Sigmoid colon (tissue), 7 donors: ENCODE measurements around the gene C19orf73. TPM values are rescaled to one million over a fixed set of nuclear protein-coding genes. Genes with fewer than 3 reads are reported as not detected.
A peak's percentile ranks its signal among the peaks of the same experiment; 100 is the strongest.
"Not testable (repeated sequence)": the region's sequence is repeated elsewhere in the genome, so short reads cannot be mapped to it uniquely, and the experiment has no call there.

ENCODE experiments used
- DNase-seq: peaks from one replicate; pipeline ENCODE4 v3.0.0-alpha.2; 2019
- H3K27ac ChIP-seq, 4 donors: fragments of 200-600 bp; sonication (generic); one replicate each; pipeline ENCODE4 v1.5.1; 2016 to 2019; ENCODE audit warnings: mild to moderate bottlenecking in 1 of 4
- H3K27me3 ChIP-seq, 3 donors: fragments of 200-600 bp; sonication (generic); one replicate each; pipeline ENCODE4 v1.5.1; 2019; ENCODE audit warnings: mild to moderate bottlenecking in 1 of 3
- H3K36me3 ChIP-seq, 4 donors: fragments of 200-600 bp; sonication (generic); one replicate each; pipeline ENCODE4 v1.5.1; 2016 to 2019
- H3K4me1 ChIP-seq, 4 donors: fragments of 200-600 bp; sonication (generic); one replicate each; pipeline ENCODE4 v1.5.1; 2017 to 2019
- H3K4me3 ChIP-seq, 4 donors: fragments of 200-600 bp; sonication (generic); one replicate each; pipeline ENCODE4 v1.5.1; 2017 to 2019; ENCODE audit warnings: mild to moderate bottlenecking in 2 of 4, moderate library complexity in 1 of 4
- H3K9me3 ChIP-seq, 4 donors: fragments of 200-600 bp in 3 of 4; sonication (generic) in 3 of 4; one replicate each; pipeline versions ENCODE4 v1.5.1 to v1.6.1; 2013 to 2019
- EP300 ChIP-seq, 4 donors: sonication (generic); formaldehyde crosslinking; IDR thresholded peaks; one replicate each; pipeline ENCODE4 v1.6.1; 2017; ENCODE audit warnings: antibody characterized with exemption in 4 of 4
- POLR2A ChIP-seq, 2 donors: fragments of 450-650 bp; IDR thresholded peaks; one replicate each; pipeline ENCODE4 v1.6.1; 2016; ENCODE audit warnings: antibody characterized with exemption in 2 of 2, mild to moderate bottlenecking in 2 of 2, moderate library complexity in 2 of 2
- POLR2AphosphoS5 ChIP-seq, 4 donors: sonication (generic); formaldehyde crosslinking; IDR thresholded peaks; one replicate each; pipeline ENCODE4 v1.6.1; 2017; ENCODE audit warnings: antibody characterized with exemption in 4 of 4
- WGBS, 2 donors: extraction: QIAGEN DNeasy Blood & Tissue Kit; methylation state at CpG; one replicate each; pipeline ENCODE4 v1.1.7; 2013; 5-methylcytosine and 5-hydroxymethylcytosine counted together
- intact Hi-C: fragments of 100-400 bp; cut with DNase I; formaldehyde crosslinking; loops from one replicate; pipeline ENCODE4 v1.15.1; 2023
- polyA plus RNA-seq, 3 donors: library from polyadenylated mRNA; stranded (reverse); fragments of 200-250 nt; gene quantifications; one replicate each; pipeline ENCODE4 v1.2.3, GENCODE V29; 2013
- total RNA-seq, 4 donors: library from RNA; depleted of rRNA; stranded (reverse); fragments of >200 nt; gene quantifications; one replicate each; pipeline ENCODE4 v1.1.0, GENCODE V29; 2016
- TF ChIP-seq, protein P1 (sequence below), 4 experiments: fragments of 450-650 bp in 3 of 4; fragments of 200-600 bp in 1 of 4; IDR thresholded peaks; one replicate each; pipeline ENCODE4 v1.5.1; 2016 to 2019; ENCODE audit warnings: antibody characterized with exemption in 4 of 4, mild to moderate bottlenecking in 3 of 4, moderate library complexity in 2 of 4
- donor health status: healthy with polysubstance abuse.
- donor health status: Bipolar disorder and iron deficiency.
- donor health status: healthy.

C19orf73 gene
- total and polyA plus RNA-seq, 7 donors = 1.6 to 5.1 (median 2.3) TPM; not detected in 1

GRCh38 chr19:49080392-49080791, 38.6 kb downstream of the C19orf73 start:
- Histone ChIP-seq H3K36me3 (no peaks in the 10 kb centered on the region), H3K27me3 (no peaks in the 10 kb centered on the region), H3K27ac (no peak overlapping the region), H3K4me1 (peaks cover 0 to 6% (median 5%) of the 10 kb centered on the region in 4 donors), H3K9me3 (no peaks in the 10 kb centered on the region), H3K4me3 (no peak overlapping the region)
- TF ChIP-seq, protein P1, sequence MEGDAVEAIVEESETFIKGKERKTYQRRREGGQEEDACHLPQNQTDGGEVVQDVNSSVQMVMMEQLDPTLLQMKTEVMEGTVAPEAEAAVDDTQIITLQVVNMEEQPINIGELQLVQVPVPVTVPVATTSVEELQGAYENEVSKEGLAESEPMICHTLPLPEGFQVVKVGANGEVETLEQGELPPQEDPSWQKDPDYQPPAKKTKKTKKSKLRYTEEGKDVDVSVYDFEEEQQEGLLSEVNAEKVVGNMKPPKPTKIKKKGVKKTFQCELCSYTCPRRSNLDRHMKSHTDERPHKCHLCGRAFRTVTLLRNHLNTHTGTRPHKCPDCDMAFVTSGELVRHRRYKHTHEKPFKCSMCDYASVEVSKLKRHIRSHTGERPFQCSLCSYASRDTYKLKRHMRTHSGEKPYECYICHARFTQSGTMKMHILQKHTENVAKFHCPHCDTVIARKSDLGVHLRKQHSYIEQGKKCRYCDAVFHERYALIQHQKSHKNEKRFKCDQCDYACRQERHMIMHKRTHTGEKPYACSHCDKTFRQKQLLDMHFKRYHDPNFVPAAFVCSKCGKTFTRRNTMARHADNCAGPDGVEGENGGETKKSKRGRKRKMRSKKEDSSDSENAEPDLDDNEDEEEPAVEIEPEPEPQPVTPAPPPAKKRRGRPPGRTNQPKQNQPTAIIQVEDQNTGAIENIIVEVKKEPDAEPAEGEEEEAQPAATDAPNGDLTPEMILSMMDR (IDR thresholded peaks at IDR 0.05) = no peak
- no peak for TF ChIP-seq EP300 (IDR thresholded peaks at IDR 0.05)
- no peak for TF ChIP-seq POLR2AphosphoS5 (IDR thresholded peaks at IDR 0.05)
- TF ChIP-seq POLR2A (IDR thresholded peaks at IDR 0.05) = no peak
- 71 to 92% methylated on average over 4 of the region's 4 CpGs for WGBS, 2 donors
- no peak for DNase-seq
- intact Hi-C loops = loop anchor here (10.0 kb wide), 1 partner anchor 374 kb away; the partner anchor contains the start of genes ALDH16A1 and PIH1D1

GRCh38 chr19:49074869-49075268, 44.1 kb downstream of the C19orf73 start:
- H3K36me3 ChIP-seq, H3K4me3 ChIP-seq, H3K27ac ChIP-seq, H3K4me1 ChIP-seq, H3K9me3 ChIP-seq: not testable (repeated sequence)
- WGBS, 2 donors = 11 to 22% methylated on average over 8 to 9 of the region's 9 CpGs
- peak; percentile 86 for DNase-seq
- intact Hi-C loops = loop anchor here (5.0 kb wide), 1 partner anchor 132 kb away; no protein-coding TSS in a partner anchor
- peaks cover 17 to 48% (median 44%) of the 10 kb centered on the region in 3 donors for H3K27me3 ChIP-seq
- TF ChIP-seq, protein P1 (IDR thresholded peaks at IDR 0.05) = peak; percentile 37 to 80 (median 70)

GRCh38 chr19:49073514-49074378, 45.2 kb downstream of the C19orf73 start:
- intact Hi-C loops = no loop called here
- Histone ChIP-seq H3K9me3 (no peaks in the 10 kb centered on the region), H3K4me3 (no peak overlapping the region), H3K4me1 (peaks cover 0 to 8% (median 6%) of the 10 kb centered on the region in 4 donors), H3K27ac (no peak overlapping the region), H3K36me3 (no peaks in the 10 kb centered on the region), H3K27me3 (peaks cover 17 to 59% (median 45%) of the 10 kb centered on the region in 3 donors)
- no peak for DNase-seq
- 52 to 64% methylated on average over 23 of the region's 23 CpGs for WGBS, 2 donors
- TF ChIP-seq POLR2AphosphoS5 (IDR thresholded peaks at IDR 0.05) = no peak
- TF ChIP-seq, protein P1 (IDR thresholded peaks at IDR 0.05) = no peak
- TF ChIP-seq POLR2A (IDR thresholded peaks at IDR 0.05) = no peak
- no peak for TF ChIP-seq EP300 (IDR thresholded peaks at IDR 0.05)

DNA sequence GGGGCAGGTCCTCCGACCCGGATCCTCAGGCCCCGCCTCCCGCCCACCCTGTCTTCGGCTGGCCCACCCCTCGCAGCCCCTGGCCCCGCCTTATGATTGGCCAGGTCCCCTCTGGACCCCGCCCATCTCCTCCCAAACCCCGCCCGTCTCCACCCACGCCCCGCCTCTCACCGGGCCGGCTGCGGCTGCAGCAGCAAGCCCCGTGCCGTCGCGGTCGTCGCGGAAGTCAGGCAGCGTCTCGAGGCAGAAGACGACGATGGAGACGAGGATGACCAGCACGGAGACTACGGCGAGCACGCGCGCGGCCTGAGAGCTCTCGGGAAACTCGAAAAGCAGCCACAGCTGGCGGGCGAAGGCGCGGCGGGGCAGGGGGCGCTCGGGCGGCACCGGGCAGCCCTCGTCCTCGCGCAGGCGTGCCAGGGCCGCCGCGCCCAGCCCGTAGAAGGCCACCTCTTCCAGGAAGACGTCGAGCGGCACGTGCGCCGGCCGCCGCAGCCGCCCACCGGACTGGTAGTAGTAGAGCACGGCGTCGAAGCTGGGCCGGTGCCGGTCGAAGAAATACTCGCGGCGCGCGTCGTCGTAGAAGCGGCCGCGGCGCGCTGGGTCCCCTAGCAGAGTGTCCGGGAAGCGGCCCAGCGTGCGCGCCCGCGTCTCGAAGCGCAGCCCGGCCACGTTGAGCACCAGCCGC, 46.9 kb downstream of the C19orf73 start:
- 6 to 10% methylated on average over 93 of the region's 93 CpGs for WGBS, 2 donors
- intact Hi-C loops = no loop called here
- Histone ChIP-seq H3K9me3 (no peaks in the 10 kb centered on the region), H3K27me3 (peaks cover 17 to 75% (median 58%) of the 10 kb centered on the region in 3 donors), H3K4me1 (peaks cover 0 to 8% (median 6%) of the 10 kb centered on the region in 4 donors), H3K36me3 (no peaks in the 10 kb centered on the region), H3K4me3 (no peak overlapping the region), H3K27ac (no peak overlapping the region)
- no peak for TF ChIP-seq POLR2A (IDR thresholded peaks at IDR 0.05)
- TF ChIP-seq, protein P1 (IDR thresholded peaks at IDR 0.05) = no peak
- TF ChIP-seq POLR2AphosphoS5 (IDR thresholded peaks at IDR 0.05) = no peak
- TF ChIP-seq EP300 (IDR thresholded peaks at IDR 0.05) = no peak
- DNase-seq = no peak
